HT-29 (cell line): Measurements from ENCODE around the gene PLIN4. TPM values are rescaled to one million over a fixed set of nuclear protein-coding genes. Genes with fewer than 3 reads are reported as not detected.

ENCODE experiments used
- DNase-seq: peaks from one replicate; pipeline ENCODE4 v3.0.0-alpha.2; 2015; ENCODE audit warnings: low spot score
- total RNA-seq: library from RNA; depleted of rRNA; stranded (reverse); fragments of >200 nt; shearing (Covaris generic); gene quantifications from 2 replicates; pipeline ENCODE4 v1.2.3, GENCODE V29; 2014

PLIN4 gene
- total RNA-seq, 1 experiment from 2014 or later, result 8.5 TPM

DNA sequence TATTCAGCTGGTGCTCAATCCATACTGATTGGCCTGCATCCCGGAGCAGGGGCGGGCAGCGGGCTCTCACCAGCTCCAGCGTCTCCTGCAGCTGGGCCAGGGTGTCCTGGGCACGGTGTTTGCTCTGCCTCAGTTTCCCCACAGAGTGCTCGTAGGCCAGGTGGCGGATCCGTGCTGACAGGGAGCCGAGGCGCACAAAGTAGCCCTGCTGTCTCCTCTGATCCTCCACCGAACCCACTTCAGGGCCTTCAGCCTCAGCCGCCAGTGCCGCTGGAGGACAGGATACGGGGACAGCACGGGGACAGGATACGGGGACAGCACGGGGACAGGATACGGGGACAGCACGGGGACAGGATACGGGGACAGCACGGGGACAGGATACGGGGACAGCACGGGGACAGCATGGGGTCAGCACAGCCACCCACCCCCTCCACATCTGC is 7.3 kb upstream of the PLIN4 start:
- DNase-seq, result no peak

DNA sequence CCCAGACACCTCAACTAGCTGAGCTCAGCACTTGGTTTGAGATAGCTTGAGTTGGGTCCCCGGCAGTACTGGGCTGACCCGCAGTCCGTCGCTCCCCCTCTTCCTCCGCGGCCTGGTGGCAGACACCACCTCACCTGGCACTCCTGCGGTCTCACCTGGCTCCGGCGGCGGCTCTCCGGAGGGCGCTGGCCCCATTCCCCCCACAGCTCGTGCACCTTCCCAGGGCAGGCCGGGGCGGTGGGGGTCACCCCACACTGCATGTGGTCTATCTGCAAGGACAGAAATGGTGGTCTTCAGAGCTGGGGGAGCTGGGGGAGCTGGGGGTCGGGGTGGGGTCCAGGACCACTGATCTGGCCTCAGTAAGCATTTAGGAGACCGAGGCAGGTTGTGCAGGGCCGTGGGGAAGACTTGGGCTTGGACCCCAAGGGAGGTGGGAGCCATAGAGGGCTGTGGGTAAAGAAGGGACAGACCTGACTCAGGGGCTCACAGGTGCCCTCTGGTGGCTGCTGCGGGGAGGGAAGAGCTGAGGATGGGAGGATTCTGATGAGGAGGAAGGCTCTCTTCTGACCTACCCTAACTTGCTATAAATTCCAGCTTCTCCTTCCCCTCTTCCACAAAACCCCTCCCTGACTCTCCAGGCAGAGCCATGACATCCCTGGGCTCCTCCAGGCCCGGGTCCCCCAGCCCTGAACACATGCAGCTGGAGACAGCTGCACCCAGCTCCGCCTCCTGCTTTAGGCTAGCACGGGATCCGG is 6.7 kb upstream of the PLIN4 start:
- peak; percentile 52 for DNase-seq

DNA sequence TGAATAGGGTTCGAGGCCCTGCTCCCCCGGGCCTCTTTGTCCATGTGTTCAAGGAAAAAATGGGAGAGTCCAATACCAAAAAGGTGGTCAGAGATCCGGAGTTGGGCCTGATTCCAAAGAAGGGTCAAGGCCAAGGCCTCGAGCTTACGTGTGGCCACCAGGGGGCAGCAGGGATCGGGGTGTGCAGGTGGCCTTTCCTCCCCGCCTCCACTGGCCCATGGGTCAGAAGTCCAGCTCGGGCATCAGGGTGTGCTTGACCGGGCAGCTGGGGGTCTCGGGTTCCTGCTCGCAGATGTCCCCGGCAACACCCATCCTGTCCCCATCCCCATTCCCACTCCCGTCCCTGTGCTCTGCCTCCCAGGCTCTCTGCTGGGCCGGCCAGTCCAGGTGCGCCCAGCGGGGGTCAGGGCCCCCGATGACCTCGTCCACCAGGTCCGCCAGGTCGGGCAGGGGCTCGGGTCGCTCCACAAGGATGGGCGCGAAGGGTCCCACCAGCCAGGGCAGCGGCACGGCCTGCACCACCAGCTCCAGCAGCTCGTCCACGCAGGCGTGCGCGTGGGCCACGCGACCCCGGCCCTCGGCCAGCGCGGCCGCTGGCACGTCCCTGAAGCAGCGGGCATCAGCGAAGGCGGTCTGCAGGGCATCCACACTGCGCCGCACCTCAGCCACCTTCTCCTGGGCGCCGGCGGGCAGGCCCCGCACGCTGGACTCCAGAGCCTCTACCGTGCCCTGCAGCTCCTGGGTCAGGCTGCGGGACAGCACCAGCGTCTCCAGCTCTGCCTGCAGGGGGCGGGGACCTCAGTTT is 5.2 kb upstream of the PLIN4 start:
- peak; percentile 27 for DNase-seq

DNA sequence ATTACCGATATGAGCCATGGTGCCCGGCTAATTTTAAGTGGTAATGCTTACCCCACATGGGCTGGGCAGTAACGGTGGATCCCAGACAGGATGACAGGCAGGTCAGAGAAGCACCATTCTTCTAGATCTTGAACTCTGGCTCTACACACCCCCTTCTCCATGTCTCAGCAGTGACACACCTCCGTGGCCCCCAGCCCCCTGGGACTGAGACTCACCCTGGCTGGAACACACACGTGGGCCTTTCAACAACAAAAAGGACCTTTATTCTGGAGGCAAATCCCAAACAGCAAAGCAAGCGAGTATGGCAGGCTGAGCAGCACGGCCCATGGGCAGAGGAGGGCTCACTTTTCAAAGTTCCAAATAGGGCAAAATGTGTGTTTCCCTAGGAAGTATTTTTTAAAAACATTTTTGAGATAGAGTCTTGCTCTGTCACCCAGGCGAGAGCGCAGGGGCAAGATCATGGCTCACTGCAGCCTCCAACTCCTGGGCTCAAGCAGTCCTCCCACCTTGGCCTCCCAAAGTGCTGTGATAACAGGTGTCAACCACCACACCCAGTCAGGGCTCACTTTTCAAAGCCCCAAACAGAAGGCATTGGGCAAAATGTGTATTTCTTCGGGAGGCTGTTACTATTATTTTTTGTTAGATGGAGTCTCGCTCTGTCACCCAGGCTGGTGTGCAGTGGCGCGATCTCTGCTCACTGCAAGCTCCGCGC is 4.2 kb upstream of the PLIN4 start:
- no peak for DNase-seq

DNA sequence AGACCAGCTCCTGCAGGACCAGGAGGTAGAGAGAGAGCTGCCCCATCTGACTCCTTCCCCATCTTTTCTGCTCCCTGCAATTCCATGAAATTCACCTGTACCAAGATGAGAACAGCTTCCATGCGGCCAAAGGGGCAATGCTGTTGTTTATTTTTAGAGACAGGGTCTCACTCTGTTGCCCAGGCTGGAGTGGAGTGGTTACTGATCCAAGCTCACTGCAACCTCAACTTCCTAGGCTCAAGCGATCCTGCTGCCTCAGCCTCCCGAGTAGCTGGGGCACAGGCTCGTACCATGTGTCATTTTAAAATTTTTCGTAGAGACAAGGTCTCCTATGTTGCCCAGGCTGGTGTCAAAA is 3.6 kb upstream of the PLIN4 start:
- no peak for DNase-seq

DNA sequence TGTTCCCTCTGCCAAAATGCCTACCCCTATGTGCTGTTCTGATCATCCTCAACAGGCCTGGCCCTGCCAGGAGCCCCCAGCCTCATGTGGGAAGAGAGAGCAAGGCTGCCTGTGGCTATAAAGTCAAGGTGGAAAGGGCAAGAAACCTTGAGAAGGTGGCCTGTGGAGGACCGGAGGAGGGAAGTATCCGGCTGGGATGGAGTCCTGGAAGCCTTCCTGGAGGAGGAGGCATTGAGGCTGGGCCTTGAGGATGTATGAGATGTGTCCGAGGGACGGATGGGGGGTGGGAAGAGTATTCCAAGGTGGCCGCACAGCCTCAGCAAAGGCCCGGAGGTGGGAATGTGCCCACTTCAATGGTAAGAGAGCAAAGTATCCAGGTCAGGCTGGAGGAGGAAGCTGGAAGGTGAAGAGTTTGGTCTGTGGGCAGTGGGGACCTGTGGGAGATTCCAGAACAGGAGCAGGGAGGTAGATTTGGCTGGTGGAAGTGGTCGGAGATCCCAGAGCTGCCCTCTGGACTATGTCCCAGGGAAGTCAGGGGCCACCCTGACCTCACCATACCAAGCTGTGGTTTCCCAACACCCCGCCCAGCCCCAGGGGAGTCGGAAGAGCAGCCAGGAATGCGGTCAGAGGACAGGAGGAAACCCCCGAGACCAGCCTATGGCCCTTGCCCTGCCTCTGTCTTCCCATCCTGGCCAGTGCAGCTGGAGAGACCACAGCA is 3.0 kb upstream of the PLIN4 start:
- DNase-seq, result no peak

DNA sequence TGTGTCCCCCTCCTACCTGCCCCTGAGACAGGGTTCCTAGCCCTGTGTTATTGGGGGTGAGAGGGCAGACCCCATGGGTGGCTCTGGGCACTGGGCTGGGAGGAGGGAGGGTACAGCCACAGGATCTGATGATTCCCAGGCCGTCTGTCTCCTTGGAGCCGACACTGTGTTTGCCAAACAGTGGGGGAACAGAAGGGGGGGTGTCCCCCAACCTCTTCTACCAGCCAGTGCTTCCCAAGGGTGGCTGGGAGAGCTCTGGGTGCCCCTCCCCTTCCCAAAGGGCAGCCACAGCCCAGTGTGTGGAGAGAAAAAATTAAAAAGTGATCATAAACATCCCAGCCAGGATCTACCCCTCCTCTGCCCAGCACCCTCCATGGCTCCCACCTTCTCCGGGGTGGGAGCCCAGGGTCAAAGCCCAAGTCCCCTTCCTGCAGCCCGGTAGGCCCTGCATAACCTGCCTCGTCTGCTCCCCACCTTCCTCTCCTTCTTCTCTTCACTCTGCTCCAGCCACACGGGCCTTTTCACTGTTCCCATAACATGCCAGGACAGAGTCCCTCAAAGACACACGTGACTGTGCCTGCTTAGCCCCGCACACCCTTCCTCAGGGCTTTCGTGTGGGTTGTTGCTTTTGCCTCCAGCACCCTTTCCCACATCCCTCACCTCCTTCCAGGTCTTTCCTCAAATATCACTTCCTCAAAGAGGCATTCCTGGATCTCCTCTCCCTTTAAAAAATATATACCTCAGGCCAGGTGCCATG is 1.4 kb upstream of the PLIN4 start:
- peak; percentile 41 for DNase-seq

DNA sequence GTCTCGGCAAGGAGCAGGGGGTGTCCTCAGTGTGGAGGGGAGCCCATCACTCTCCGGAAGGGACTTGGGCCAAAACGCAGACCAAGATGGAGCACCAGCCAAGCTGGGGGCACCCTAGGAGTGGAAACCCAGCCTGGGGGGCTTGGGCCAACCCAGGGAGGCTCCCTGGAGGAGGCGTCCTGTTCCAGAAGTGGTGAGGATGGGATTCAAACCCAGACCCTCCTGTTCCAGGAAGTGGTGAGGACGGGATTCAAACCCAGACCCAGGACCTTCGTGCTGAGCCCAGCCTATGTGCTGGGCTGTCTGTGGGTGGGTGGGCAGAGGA is 848 bp upstream of the PLIN4 start:
- no peak for DNase-seq

DNA sequence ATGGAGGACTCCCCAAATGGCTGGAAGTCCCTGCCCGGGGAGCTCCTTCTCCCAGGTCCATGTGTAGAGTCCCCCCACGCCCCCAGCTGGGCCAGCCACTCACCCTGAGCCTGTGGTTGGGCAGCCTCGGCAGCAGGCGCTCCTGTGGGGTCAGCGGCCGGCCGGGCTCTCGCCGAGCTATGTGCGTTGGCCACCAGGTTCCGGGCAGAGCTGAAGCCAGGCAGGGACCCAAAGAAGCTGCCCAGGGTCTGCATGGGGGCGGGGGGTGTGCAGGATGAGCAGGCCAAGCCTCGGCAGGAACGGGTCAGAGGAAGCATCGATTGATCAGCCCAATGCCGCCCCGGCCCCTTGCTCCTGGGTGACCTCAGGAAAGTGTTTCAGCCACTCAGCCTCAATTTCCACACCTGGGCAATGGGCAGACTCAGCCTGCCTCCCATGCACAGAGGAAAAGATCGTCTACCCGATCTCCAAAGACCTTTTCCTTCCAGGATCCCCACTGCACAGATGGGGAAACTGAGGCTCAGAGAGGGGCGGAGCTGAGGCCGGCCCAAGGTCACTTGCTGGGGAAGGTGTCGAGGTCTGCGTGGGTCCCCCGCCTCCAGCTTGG is 732 bp downstream of the PLIN4 start:
- DNase-seq, result no peak

DNA sequence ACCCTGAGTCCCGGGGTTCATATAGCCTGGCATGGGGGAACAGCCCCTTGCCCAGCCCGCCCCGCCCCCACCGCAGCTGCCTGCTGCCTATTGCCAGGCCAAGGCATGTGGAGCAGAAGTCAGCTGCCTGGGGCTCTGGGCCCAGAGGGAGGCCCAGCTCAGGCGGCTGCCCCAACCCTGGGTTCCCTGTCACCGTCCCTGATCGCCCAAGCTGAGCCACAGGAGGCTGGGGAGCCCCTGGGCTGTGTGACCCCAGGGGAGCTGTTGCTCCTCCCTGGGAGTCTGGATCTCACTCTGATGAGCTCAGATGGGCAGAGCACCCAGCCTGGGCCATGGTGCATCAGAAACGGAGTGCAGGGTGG is 1.4 kb downstream of the PLIN4 start:
- DNase-seq, result no peak

DNA sequence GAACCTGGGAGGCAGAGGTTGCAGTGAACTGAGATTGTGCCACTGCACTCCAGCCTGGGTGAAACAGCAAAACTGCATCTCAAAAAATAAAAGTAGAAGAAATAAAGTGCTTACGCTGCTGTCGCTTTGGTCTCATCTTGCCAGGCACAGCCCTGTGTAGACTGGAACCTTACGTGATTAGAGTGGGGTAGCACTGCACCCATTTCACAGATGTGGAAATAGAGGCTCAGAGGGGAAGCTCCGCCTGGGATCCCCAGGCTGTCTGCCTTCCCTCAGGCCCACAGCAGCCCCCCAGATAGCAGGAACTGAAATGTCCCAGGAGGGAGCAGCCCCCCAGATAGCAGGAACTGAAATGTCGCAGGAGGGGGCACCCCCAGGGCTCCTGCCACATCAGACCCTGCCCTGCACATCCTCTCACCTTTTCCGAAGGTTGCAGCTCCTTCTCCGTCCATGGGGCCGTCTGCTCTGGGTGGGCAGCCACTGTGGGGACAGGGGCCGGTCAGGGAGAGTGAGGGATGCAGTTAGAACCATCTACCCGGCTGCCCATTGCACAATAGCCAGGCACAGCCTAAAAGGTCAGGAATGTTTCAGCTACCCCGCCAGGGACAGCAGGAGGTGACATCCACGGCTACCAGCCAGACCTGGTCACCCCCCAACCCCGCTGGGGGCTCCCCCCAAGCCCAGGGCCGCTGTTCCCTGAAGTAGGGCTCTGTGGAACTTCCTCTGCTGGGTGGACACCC is 1.9 kb downstream of the PLIN4 start:
- no peak for DNase-seq

DNA sequence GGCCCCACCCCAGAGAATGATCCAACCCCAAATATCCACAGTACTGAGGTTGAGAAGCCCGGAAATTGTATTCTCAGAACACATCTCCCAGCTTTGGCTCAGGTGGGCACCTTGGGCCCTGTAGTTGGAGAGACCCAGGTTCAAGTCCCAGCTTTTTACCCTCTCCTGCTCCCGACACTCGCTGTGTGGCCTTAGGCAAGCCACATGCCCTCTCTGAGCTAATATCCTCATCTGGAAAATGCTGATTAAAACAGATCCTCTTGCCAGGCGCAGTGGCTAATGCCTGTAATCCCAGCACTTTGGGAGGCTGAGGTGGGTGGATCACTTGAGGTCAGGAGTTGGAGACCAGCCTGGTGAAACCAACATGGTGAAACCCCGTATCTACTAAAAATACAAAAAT is 2.6 kb downstream of the PLIN4 start:
- DNase-seq, result no peak

DNA sequence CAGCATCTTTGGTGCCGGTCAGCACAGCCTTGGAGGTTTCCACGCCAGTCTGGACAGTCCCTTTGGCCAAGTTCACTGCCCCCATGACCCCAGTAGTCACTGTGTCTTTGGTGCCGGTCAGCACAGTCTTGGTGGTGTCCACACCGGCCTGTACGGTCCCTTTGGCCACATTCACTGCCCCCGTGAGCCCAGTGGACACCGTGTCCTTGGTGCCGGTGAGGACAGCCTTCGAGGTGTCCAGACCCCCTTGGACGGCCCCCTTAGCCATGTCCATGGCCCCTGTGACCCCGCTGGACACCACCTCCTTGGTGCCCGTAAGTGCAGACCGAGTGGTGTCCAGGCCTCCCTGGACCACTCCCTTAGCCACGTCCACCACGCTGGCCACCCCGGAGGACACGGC is 5.0 kb downstream of the PLIN4 start:
- DNase-seq, result no peak

DNA sequence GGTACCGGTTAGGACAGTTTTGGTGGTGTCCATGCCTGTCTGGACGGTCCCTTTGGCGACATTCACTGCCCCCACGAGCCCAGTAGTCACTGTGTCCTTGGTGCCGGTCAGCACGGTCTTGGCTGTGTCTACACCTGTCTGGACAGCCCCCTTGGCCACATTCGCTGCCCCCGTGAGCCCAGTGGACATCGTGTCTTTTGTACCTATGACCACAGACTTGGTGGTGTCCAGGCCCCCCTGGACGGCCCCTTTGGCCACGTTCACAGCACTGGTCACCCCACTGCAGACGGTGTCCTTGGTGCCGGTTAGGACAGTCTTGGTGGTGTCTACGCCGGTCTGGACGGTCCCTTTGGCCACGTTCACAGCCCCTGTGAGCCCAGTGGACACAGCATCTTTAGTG is 6.2 kb downstream of the PLIN4 start:
- no peak for DNase-seq

DNA sequence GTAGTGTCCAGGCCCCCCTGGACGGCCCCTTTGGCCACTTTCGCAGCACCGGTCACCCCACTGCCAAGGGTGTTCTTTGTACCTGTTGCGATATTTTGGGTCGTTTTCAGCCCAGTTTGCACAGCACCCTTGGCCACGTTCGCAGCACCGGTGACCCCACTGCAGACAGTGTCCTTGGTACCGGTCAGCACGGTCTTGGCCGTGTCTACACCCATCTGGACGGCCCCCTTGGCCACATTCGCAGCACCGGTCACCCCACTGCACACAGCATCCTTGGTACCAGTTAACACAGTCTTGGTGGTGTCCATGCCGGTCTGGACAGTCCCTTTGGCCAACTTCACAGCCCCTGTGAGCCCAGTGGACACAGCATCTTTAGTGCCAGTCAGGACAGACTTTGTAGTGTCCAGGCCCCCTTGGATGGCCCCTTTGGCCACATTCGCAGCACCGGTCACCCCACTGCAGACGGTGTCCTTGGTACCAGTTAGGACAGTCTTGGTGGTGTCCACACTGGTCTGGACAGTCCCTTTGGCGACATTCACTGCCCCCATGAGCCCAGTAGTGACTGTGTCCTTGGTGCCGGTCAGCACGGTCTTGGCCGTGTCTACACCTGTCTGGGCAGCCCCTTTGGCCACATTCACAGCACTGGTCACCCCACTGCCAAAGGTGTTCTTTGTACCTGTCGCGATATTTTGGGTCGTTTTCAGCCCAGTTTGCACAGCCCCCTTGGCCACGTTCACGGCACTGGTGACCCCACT is 6.8 kb downstream of the PLIN4 start:
- DNase-seq, result no peak

DNA sequence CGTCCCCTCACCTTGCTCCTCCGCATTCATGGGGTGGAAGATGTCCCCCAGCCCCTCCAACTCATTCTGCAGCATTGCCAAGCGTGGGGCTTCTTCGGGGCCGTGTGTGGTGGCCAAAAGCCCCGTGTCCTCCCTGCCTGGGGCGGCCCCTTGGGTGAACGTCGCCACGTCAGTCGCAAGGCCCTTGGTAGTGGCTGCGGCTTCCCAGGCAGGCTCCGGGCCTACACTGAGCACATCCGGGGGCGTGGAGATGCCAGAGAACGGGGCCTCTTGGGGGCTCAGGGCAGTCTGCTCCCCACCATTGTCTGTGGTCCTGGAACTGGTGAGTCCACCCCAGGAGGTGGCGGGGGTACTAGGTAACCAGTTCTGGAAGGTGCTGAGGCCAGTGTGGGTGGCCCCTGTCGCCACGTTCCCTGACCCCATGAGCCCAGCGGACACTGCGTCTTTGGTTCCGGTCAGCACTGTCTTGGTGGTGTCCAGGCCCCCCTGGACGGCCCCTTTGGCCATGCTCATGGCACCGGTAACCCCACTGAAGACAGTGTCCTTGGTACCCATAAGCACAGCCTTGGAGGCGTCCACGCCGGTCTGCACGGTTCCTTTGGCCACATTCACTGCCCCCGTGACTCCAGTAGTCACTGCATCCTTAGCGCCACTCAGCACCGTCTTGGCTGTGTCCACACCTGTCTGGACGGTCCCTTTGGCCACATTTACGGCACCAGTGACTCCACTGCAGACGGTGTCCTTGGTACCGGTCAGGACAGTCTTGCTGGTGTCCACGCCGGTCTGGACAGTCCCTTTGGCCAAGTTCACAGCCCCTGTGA is 7.6 kb downstream of the PLIN4 start:
- no peak for DNase-seq

DNA sequence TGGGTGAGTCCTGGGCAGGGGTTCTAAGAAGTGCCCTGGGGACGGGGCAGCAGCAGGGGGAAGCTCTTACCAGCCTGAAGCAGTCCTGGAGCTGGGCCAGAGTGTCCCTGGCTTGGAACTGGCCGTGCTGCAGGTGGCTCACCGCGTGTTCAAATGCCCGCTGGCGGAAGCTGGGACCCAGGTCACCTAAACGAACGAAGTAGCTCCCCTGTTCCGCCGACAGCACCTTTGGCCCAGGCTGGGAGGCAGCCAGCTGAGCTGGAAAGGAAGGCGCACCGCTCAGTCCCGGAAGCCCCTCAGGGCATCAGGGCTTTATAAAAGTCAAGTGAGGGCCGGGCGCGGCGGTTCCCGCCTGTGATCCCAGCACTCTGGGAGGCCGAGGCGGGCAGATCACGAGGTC is 9.6 kb downstream of the PLIN4 start:
- DNase-seq, result no peak

DNA sequence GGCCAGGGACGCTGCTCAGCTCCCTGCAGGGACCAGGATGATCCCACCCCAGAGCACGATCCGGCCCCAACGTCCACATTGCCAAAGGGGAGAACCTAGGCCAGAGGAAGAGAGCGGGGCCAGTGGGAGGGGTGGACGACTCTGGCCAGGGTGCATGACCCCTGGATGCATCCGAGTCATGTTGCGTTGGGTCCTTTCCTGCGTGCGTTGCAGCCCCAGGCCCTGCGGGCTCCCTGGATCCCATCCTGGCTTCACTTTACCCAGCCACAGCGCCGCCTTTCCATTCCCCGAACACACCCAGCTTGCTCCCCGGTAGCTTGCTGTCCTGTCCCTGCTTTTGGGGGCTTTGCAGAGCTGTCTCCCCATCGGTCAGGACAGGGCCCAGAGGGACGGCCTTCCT is 10.5 kb downstream of the PLIN4 start:
- DNase-seq, result no peak

DNA sequence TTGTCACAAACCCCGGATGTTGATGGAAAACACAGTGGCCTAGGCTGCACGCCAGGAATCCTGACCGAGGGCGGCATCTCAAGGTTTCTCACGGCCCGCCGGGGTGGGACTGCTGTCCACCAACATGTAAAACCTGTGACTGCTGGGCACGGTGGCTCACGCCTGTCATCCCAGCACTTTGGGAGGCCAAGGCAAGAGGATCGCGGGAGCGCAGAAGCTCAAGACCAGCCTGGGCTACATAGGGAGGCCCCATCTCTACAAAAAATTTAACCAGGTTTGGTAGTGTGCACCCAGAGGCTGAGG is 11.2 kb downstream of the PLIN4 start:
- DNase-seq, result no peak
